SKM-1 (cell line): ENCODE data around the gene DQX1.
A peak's percentile ranks its signal among the peaks of the same experiment; 100 is the strongest.
"Not testable (repeated sequence)": the region's sequence is repeated elsewhere in the genome, so short reads cannot be mapped to it uniquely, and the experiment has no call there.

Experiments used
- DNase-seq: peaks from one replicate; lab custom pipeline; 2025; ENCODE audit not compliant: unreplicated experiment; lab: John Stamatoyannopoulos, UW

The DQX1 gene

GRCh38 chr2:74525717-74526648 lies at the start of gene DQX1:
DQX1 (minus strand) TSS chr2:74526231; CDS start chr2:74525729, 502 bp downstream.
- DNase-seq: peak; percentile 49

GRCh38 chr2:74575320-74575719 lies 49.3 kb upstream of the DQX1 start:
- DNase-seq: no peak

- peak; percentile 59 for DNase-seq
Measured at GRCh38 chr2:74573747-74574562, 47.9 kb upstream of the DQX1 start.

GRCh38 chr2:74572178-74572925 lies 46.3 kb upstream of the DQX1 start:
- DNase-seq: no peak

- no peak for DNase-seq
Measured at GRCh38 chr2:74571058-74571457, 45.0 kb upstream of the DQX1 start.

GRCh38 chr2:74569686-74570085 lies 43.7 kb upstream of the DQX1 start:
- DNase-seq: no peak

GRCh38 chr2:74567881-74568280 lies 41.9 kb upstream of the DQX1 start:
- no peak for DNase-seq

DNA sequence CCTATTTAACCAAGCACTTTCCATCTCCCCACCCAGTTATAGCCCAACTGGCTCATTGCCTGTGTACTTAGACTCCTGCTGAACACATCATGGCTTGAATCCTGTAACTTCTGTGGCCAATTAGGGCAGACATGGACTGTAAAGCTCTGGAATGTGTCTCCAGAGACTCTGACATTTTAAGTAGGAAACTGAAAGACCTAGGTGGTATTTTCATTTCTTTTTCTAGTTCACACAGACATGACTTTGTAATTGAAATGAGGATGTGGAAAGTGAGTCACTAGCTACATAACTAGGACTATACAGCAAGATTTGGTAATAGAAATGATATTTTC lies 40.7 kb upstream of the DQX1 start:
- no peak for DNase-seq

GRCh38 chr2:74566076-74566753 lies 40.2 kb upstream of the DQX1 start:
- no peak for DNase-seq

GRCh38 chr2:74564222-74564621 lies 38.2 kb upstream of the DQX1 start:
- no peak for DNase-seq

DNA sequence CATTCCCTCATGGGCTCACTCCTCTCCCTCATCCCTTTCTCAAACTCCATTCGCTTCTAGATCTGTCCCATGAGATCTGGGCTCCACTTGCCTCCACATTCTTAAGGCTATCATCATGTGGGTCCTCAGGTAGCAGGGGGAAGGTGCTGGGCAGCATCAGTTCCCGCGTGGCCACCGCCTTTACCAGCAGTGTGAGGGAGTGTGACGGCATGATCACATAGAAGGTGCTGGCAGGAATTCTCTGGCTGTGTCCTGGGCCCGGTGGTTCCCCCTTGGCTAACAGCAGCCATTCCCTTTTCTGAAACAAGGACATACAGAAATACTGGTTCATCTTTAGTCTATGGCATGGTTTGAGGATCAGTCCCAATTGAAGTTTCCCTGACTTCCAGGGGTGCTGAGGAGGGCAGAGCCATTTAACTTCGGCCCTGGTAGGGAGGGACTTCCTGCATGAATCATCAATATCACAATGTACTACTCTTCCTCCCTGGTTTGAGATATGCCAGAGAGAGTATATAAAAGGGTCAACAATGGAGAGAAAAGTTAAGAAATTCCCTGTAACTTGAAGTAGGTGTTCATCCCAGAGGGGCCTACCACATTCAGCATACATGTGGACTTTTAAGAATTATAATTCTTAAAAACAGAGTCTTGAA lies 36.2 kb upstream of the DQX1 start:
- DNase-seq: no peak

DNA sequence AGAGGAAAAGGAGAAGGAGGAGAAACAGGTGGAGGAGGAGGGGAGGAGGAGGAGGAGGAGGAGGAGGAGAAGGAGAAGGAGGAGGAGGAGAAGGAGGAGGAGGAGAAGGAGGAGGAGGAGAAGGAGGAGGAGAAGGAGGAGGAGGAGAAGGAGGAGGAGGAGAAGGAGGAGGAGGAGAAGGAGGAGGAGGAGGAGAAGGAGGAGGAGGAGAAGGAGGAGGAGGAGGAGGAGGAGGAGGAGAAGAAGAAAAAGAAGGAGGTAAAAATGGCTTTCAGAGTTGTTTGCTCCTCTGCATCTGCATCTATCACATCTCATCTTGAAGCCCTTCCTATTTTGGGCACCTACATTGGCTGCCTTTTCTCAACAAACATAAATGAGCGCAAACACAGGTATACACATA lies 35.0 kb upstream of the DQX1 start:
- DNase-seq: not testable (repeated sequence)

- no peak for DNase-seq
Measured at GRCh38 chr2:74560591-74560990, 34.6 kb upstream of the DQX1 start.

- DNase-seq: no peak
Measured at GRCh38 chr2:74559912-74560311, 33.9 kb upstream of the DQX1 start.

- no peak for DNase-seq
Measured at GRCh38 chr2:74558284-74559230, 32.5 kb upstream of the DQX1 start.

GRCh38 chr2:74556831-74557370 lies 30.9 kb upstream of the DQX1 start:
- no peak for DNase-seq

- no peak for DNase-seq
Measured at GRCh38 chr2:74556159-74556558, 30.1 kb upstream of the DQX1 start.

DNA sequence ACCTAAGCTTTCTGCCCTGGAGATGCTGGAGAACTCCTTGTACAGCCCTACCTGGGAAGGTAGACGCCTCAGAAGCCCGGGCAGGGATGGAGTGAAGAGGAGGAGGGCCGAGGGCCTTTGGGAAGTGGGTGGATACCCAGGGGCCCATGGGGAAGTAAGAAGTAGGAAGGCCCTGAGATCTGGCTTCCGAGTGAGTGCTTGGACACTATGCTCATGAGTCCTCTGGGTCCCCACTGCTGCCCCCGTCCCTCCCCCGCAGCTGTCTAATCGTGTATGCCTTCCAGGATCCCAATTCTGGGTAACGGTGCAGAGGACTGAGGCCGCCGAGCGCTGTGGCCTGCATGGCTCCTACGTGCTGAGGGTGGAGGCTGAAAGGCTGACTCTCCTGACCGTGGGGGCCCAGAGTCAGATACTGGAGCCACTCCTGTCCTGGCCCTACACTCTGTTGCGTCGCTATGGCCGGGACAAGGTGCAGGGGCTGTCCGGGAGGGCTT lies 29.6 kb upstream of the DQX1 start:
- DNase-seq: peak; percentile 22
